BLaER1 (cell line): ENCODE measurements around the gene PCDHA12.
"Not testable (repeated sequence)": the region's sequence is repeated elsewhere in the genome, so short reads cannot be mapped to it uniquely, and the experiment has no call there.

Source experiments
- H3K27ac ChIP-seq: shearing (Covaris generic); formaldehyde crosslinking; 2 replicates; pipeline ENCODE4 v1.8.1; 2022
- H3K27me3 ChIP-seq: shearing (Covaris generic); formaldehyde crosslinking; 2 replicates; pipeline ENCODE4 v1.8.1; 2022
- H3K36me3 ChIP-seq: shearing (Covaris generic); formaldehyde crosslinking; 2 replicates; pipeline ENCODE4 v1.8.1; 2022
- H3K4me1 ChIP-seq: shearing (Covaris generic); formaldehyde crosslinking; 2 replicates; pipeline ENCODE4 v1.8.1; 2022
- H3K4me2 ChIP-seq: shearing (Covaris generic); formaldehyde crosslinking; 2 replicates; pipeline ENCODE4 v1.8.1; 2022
- H3K4me3 ChIP-seq: shearing (Covaris generic); formaldehyde crosslinking; 2 replicates; pipeline ENCODE4 v1.8.1; 2022
- H3K9ac ChIP-seq: shearing (Covaris generic); formaldehyde crosslinking; 2 replicates; pipeline ENCODE4 v1.8.1; 2022
- H3K9me3 ChIP-seq: shearing (Covaris generic); formaldehyde crosslinking; 2 replicates; pipeline ENCODE4 v1.8.1; 2022
- H4K20me1 ChIP-seq: shearing (Covaris generic); formaldehyde crosslinking; 2 replicates; pipeline ENCODE4 v1.8.1; 2022
- Cebpa-rat ChIP-seq: shearing (Covaris generic); IDR thresholded peaks from 2 replicates; pipeline ENCODE4 v1.8.1; 2022

PCDHA12 gene

GRCh38 chr5:140875085-140876065 lies at the start of gene PCDHA12:
TSS of gene PCDHA12 (plus strand) at chr5:140875308. CDS start at chr5:140875473, 165 bp downstream.
- H3K4me2 ChIP-seq = no peak within 1 kb of the TSS
- H3K9ac ChIP-seq = no peak within 1 kb of the TSS
- H4K20me1 ChIP-seq = no peaks in the 10 kb centered on the region
- H3K4me3 ChIP-seq = no peak within 1 kb of the TSS
- peaks cover 40% of the 10 kb centered on the region for H3K9me3 ChIP-seq
- no peak for TF ChIP-seq Cebpa-rat
- H3K4me1 ChIP-seq = no peaks in the 10 kb centered on the region
- no peak within 1 kb of the TSS for H3K27ac ChIP-seq
- H3K27me3 ChIP-seq = no peaks in the 10 kb centered on the region
- no peaks in the 10 kb centered on the region for H3K36me3 ChIP-seq

- Histone ChIP-seq H3K4me1 (no peaks in the 10 kb centered on the region), H3K9me3 (peaks cover 40% of the 10 kb centered on the region), H4K20me1 (no peaks in the 10 kb centered on the region), H3K36me3 (no peaks in the 10 kb centered on the region), H3K4me3 (no peak within 1 kb of the TSS), H3K27me3 (no peaks in the 10 kb centered on the region), H3K9ac (no peak within 1 kb of the TSS), H3K27ac (no peak within 1 kb of the TSS), H3K4me2 (no peak within 1 kb of the TSS)
- no peak for TF ChIP-seq Cebpa-rat
Observed at GRCh38 chr5:140827704-140828361, 47.3 kb upstream of the PCDHA12 start, which contains the start of gene PCDHA6. TSS of gene PCDHA6 (plus strand) at chr5:140827960. CDS start at chr5:140828092, 132 bp downstream.

- no peak for TF ChIP-seq Cebpa-rat
- Histone ChIP-seq H3K9me3 (peaks cover 35% of the 10 kb centered on the region), H3K27me3 (no peaks in the 10 kb centered on the region), H4K20me1 (no peaks in the 10 kb centered on the region), H3K4me3 (no peak overlapping the region), H3K4me2 (no peak overlapping the region), H3K9ac (no peak overlapping the region), H3K27ac (no peak overlapping the region), H3K4me1 (no peaks in the 10 kb centered on the region), H3K36me3 (no peaks in the 10 kb centered on the region)
Observed at GRCh38 chr5:140828362-140828737, 46.8 kb upstream of the PCDHA12 start.

GRCh38 chr5:140829511-140830501 lies 45.3 kb upstream of the PCDHA12 start:
- H3K9ac ChIP-seq, H3K27ac ChIP-seq, H3K27me3 ChIP-seq, H4K20me1 ChIP-seq, H3K4me1 ChIP-seq, H3K4me2 ChIP-seq, H3K4me3 ChIP-seq, H3K36me3 ChIP-seq: not testable (repeated sequence)
- peaks cover 32% of the 10 kb centered on the region for H3K9me3 ChIP-seq

GRCh38 chr5:140833993-140834392 lies 41.1 kb upstream of the PCDHA12 start, which contains the start of gene PCDHA7:
TSS of gene PCDHA7 (plus strand) at chr5:140834269. CDS start at chr5:140834384, 115 bp downstream.
- no peak within 1 kb of the TSS for H3K9ac ChIP-seq
- TF ChIP-seq Cebpa-rat = no peak
- H3K27ac ChIP-seq = no peak within 1 kb of the TSS
- no peak within 1 kb of the TSS for H3K4me2 ChIP-seq
- H3K27me3 ChIP-seq = no peaks in the 10 kb centered on the region
- no peaks in the 10 kb centered on the region for H3K4me1 ChIP-seq
- H3K36me3 ChIP-seq = no peaks in the 10 kb centered on the region
- no peaks in the 10 kb centered on the region for H4K20me1 ChIP-seq
- H3K9me3 ChIP-seq = peaks cover 34% of the 10 kb centered on the region
- no peak within 1 kb of the TSS for H3K4me3 ChIP-seq

GRCh38 chr5:140834439-140835008 lies 40.6 kb upstream of the PCDHA12 start:
- H3K27me3 ChIP-seq, H3K4me1 ChIP-seq, H3K36me3 ChIP-seq, H4K20me1 ChIP-seq, H3K27ac ChIP-seq, H3K4me2 ChIP-seq, H3K4me3 ChIP-seq, H3K9ac ChIP-seq: not testable (repeated sequence)
- peaks cover 30% of the 10 kb centered on the region for H3K9me3 ChIP-seq

GRCh38 chr5:140835622-140836510 lies 39.2 kb upstream of the PCDHA12 start:
- Histone ChIP-seq H4K20me1 (no peaks in the 10 kb centered on the region), H3K27me3 (no peaks in the 10 kb centered on the region), H3K4me1 (no peaks in the 10 kb centered on the region), H3K9me3 (peaks cover 21% of the 10 kb centered on the region), H3K9ac (no peak overlapping the region), H3K4me3 (no peak overlapping the region), H3K27ac (no peak overlapping the region), H3K4me2 (no peak overlapping the region), H3K36me3 (no peaks in the 10 kb centered on the region)
- TF ChIP-seq Cebpa-rat = no peak

GRCh38 chr5:140840978-140841962 lies 33.8 kb upstream of the PCDHA12 start, which contains the start of gene PCDHA8:
TSS of gene PCDHA8 (plus strand) at chr5:140841187. CDS start at chr5:140841322, 135 bp downstream.
- TF ChIP-seq Cebpa-rat = no peak
- Histone ChIP-seq H3K9ac (no peak within 1 kb of the TSS), H4K20me1 (no peaks in the 10 kb centered on the region), H3K4me2 (no peak within 1 kb of the TSS), H3K9me3 (peaks cover 21% of the 10 kb centered on the region), H3K36me3 (no peaks in the 10 kb centered on the region), H3K27me3 (no peaks in the 10 kb centered on the region), H3K27ac (no peak within 1 kb of the TSS), H3K4me1 (no peaks in the 10 kb centered on the region), H3K4me3 (no peak within 1 kb of the TSS)
